Activated CD4-positive, alpha-beta T cell treated with anti-CD3 and anti-CD28 coated beads, Interleukin-2, Interleukin-4, amounts not matched to agents 100 ng/mL and 50 ng/mL, durations not matched to agents 16 hours and 8 hours (primary cell): ENCODE measurements around the gene NDUFB7.
A peak's percentile ranks its signal among the peaks of the same experiment; 100 is the strongest.
"Not testable (repeated sequence)": the region's sequence is repeated elsewhere in the genome, so short reads cannot be mapped to it uniquely, and the experiment has no call there.

Experiments used
- DNase-seq: peaks from one replicate; pipeline ENCODE4 v3.0.0-alpha.2; 2020; ENCODE audit warnings: low spot score

NDUFB7 gene

GRCh38 chr19:14570864-14571527, 870 bp downstream of the NDUFB7 start:
- no peak for DNase-seq

- no peak for DNase-seq
Measured at GRCh38 chr19:14567079-14567478, 4.8 kb downstream of the NDUFB7 start.

GRCh38 chr19:14566712-14567077, 5.2 kb downstream of the NDUFB7 start:
- DNase-seq = no peak

GRCh38 chr19:14565765-14566711, 5.8 kb downstream of the NDUFB7 start:
- no peak for DNase-seq

GRCh38 chr19:14565298-14565679, 6.6 kb downstream of the NDUFB7 start:
- DNase-seq = no peak

- not testable (repeated sequence) for DNase-seq
Measured at GRCh38 chr19:14564652-14565297, 7.1 kb downstream of the NDUFB7 start.

GRCh38 chr19:14563989-14564651, 7.7 kb downstream of the NDUFB7 start:
- peak; percentile 65 for DNase-seq

- no peak for DNase-seq
Measured at GRCh38 chr19:14563590-14563926, 8.3 kb downstream of the NDUFB7 start.

- no peak for DNase-seq
Measured at GRCh38 chr19:14562660-14563589, 8.9 kb downstream of the NDUFB7 start.

- DNase-seq = no peak
Measured at GRCh38 chr19:14561847-14562351, 10.0 kb downstream of the NDUFB7 start.

GRCh38 chr19:14561249-14561648, 10.6 kb downstream of the NDUFB7 start:
- DNase-seq = no peak

GRCh38 chr19:14560776-14561108, 11.1 kb downstream of the NDUFB7 start:
- no peak for DNase-seq

- no peak for DNase-seq
Measured at GRCh38 chr19:14559916-14560775, 11.7 kb downstream of the NDUFB7 start.

GRCh38 chr19:14558370-14559066, 13.3 kb downstream of the NDUFB7 start:
- DNase-seq = no peak

- DNase-seq = peak; percentile 80
Measured at GRCh38 chr19:14556662-14557188, 15.1 kb downstream of the NDUFB7 start.

GRCh38 chr19:14555918-14556661, 15.8 kb downstream of the NDUFB7 start:
- DNase-seq = no peak

- no peak for DNase-seq
Measured at GRCh38 chr19:14554382-14554812, 17.5 kb downstream of the NDUFB7 start.

GRCh38 chr19:14553939-14554243, 18.0 kb downstream of the NDUFB7 start:
- no peak for DNase-seq
